Measurements from ENCODE around the gene DPYD. TPM values are rescaled to one million over a fixed set of nuclear protein-coding genes. Genes with fewer than 3 reads are reported as not detected.

Gene DPYD
- total RNA-seq, 2 donors from 2014 or later, result 4.9 to 11.7 TPM

- no peaks in the 10 kb centered on the region for H3K27me3 ChIP-seq
- no peak for DNase-seq
- intact Hi-C loops (cut with DNase I), result no loop called here
- no peaks in the 10 kb centered on the region for H3K9me3 ChIP-seq
- H3K4me3 ChIP-seq, result no peak overlapping the region
- H3K36me3 ChIP-seq, result no peaks in the 10 kb centered on the region
- H3K4me1 ChIP-seq, result no peaks in the 10 kb centered on the region
- no peak overlapping the region for H3K9ac ChIP-seq (ENCODE audit: low read depth in 2 of 2, low read length in 2 of 2)
- H3K27ac ChIP-seq, result no peak overlapping the region
- no peak for TF ChIP-seq CTCF (IDR thresholded peaks at IDR 0.05)
These were observed 612.7 kb downstream of the DPYD start for GRCh38 chr1:97308131-97308530.

DNA sequence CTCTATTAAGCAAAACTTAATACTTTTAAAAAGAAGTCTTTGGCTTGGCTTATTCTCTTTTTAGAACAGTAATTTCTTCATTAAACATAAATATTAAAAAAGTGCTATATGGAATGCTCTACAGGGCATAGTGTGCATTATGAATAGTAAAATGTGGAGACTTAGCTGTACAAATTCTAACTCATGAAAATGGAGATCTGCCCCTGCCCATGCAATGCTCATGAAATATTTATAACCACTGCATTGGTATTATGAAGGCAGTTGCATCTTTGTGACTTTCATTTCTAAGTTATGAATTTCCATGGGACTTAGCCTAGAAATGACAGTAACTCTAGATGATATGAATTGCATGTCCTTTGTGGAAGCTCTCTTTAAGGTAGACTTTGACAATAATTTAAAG lies 613.3 kb downstream of the DPYD start:
- H3K4me3 ChIP-seq, result no peak overlapping the region
- intact Hi-C loops (cut with DNase I), result no loop called here
- no peak for DNase-seq

GRCh38 chr1:97307151-97307550 lies 613.7 kb downstream of the DPYD start:
- H3K4me3 ChIP-seq, result no peak overlapping the region
- intact Hi-C loops (cut with DNase I), result no loop called here
- H3K27ac ChIP-seq, result no peak overlapping the region
- H3K36me3 ChIP-seq, result no peaks in the 10 kb centered on the region
- no peaks in the 10 kb centered on the region for H3K27me3 ChIP-seq
- no peak for TF ChIP-seq CTCF (IDR thresholded peaks at IDR 0.05)
- H3K9me3 ChIP-seq, result no peaks in the 10 kb centered on the region
- no peak for DNase-seq
- no peak overlapping the region for H3K9ac ChIP-seq (ENCODE audit: low read depth in 2 of 2, low read length in 2 of 2)
- no peaks in the 10 kb centered on the region for H3K4me1 ChIP-seq

More for the DNA sequence above, 613.3 kb downstream of the DPYD start:
- H3K27ac ChIP-seq, result no peak overlapping the region
- TF ChIP-seq CTCF (IDR thresholded peaks at IDR 0.05), result no peak
- H3K27me3 ChIP-seq, result no peaks in the 10 kb centered on the region
- no peaks in the 10 kb centered on the region for H3K36me3 ChIP-seq
- H3K9ac ChIP-seq (ENCODE audit: low read depth in 2 of 2, low read length in 2 of 2), result no peak overlapping the region
- H3K4me1 ChIP-seq, result no peaks in the 10 kb centered on the region
- no peaks in the 10 kb centered on the region for H3K9me3 ChIP-seq

GRCh38 chr1:97306504-97306903 lies 614.3 kb downstream of the DPYD start:
- H3K4me3 ChIP-seq, result no peak overlapping the region
- H3K4me1 ChIP-seq, result no peaks in the 10 kb centered on the region
- no peak overlapping the region for H3K9ac ChIP-seq (ENCODE audit: low read depth in 2 of 2, low read length in 2 of 2)
- no peaks in the 10 kb centered on the region for H3K27me3 ChIP-seq
- no peak for DNase-seq
- intact Hi-C loops (cut with DNase I), result no loop called here
- no peak for TF ChIP-seq CTCF (IDR thresholded peaks at IDR 0.05)
- no peaks in the 10 kb centered on the region for H3K9me3 ChIP-seq
- no peak overlapping the region for H3K27ac ChIP-seq
- H3K36me3 ChIP-seq, result no peaks in the 10 kb centered on the region

DNA sequence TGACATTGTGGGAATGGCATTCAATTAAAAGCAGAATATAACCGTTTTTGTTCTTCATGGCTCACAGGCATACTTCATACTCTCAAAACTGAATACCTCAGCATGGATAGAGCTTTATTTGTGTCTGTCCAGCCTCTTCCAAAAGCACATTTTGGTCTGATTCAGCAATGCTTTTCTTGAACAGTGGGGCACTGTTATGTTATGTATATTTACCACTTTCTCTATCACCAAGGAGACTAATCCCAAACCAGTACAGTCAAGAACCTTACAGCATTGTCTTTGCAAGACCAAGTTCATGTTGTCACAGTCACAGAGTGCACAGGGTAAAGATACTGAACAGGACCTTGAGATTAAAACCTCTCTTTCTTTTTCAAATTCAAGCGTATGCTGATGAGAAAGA lies 616.5 kb downstream of the DPYD start:
- H3K4me1 ChIP-seq, result no peaks in the 10 kb centered on the region
- no peak for TF ChIP-seq CTCF (IDR thresholded peaks at IDR 0.05)
- no peaks in the 10 kb centered on the region for H3K36me3 ChIP-seq
- H3K4me3 ChIP-seq, result no peak overlapping the region
- H3K27me3 ChIP-seq, result no peaks in the 10 kb centered on the region
- DNase-seq, result no peak
- H3K9ac ChIP-seq (ENCODE audit: low read depth in 2 of 2, low read length in 2 of 2), result no peak overlapping the region
- no peak overlapping the region for H3K27ac ChIP-seq
- intact Hi-C loops (cut with DNase I), result no loop called here
- no peaks in the 10 kb centered on the region for H3K9me3 ChIP-seq

- Histone ChIP-seq H3K27ac (no peak overlapping the region), H3K9me3 (no peaks in the 10 kb centered on the region), H3K4me1 (no peaks in the 10 kb centered on the region), H3K4me3 (no peak overlapping the region), H3K9ac (ENCODE audit: low read depth in 2 of 2, low read length in 2 of 2) (no peak overlapping the region), H3K27me3 (no peaks in the 10 kb centered on the region), H3K36me3 (no peaks in the 10 kb centered on the region)
- no peak for TF ChIP-seq CTCF (IDR thresholded peaks at IDR 0.05)
- intact Hi-C loops (cut with DNase I), result no loop called here
- no peak for DNase-seq
These were observed 621.9 kb downstream of the DPYD start for GRCh38 chr1:97298966-97299365.

Data from colonic mucosa (tissue), 4 donors.